HTR-8/SVneo (cell line): ENCODE data around the gene SESN3.
"Not testable (repeated sequence)": the region's sequence is repeated elsewhere in the genome, so short reads cannot be mapped to it uniquely, and the experiment has no call there.

ENCODE experiments used
- DNase-seq: peaks from one replicate; pipeline ENCODE4 v3.0.0; 2011; ENCODE audit warnings: low spot score, mixed read lengths; ENCODE audit not compliant: insufficient read length
- FAIRE-seq: peaks from 2 replicates; lab custom pipeline; 2011; peaks lifted over from hg19 to GRCh38; lab: Jason Lieb, UNC

Gene SESN3

GRCh38 chr11:95228081-95228749, 2.8 kb downstream of the SESN3 start:
- DNase-seq, result no peak
- no peak for FAIRE-seq

DNA sequence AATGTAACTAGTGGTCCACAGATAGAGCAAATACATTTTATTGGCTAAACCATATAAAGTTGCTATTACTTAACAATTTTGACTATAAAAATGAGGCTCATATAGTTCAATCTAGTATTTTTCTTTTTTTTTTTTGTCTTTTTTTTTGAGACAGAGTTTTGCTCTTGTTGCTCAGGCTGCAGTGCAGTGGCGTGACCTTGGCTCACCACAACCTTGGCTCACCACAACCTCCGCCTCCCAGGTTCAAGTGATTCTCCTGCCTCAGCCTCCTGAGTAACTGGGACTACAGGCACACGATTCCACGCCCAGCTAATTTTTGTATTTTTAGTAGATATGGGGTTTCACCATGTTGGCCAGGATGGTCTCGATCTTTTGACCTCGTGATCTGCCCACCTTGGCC, 3.9 kb downstream of the SESN3 start:
- not testable (repeated sequence) for FAIRE-seq, DNase-seq

- FAIRE-seq, result no peak
- no peak for DNase-seq
These were observed 8.2 kb downstream of the SESN3 start for GRCh38 chr11:95222817-95223216.

- FAIRE-seq (no peak), DNase-seq (no peak)
These were observed 11.4 kb downstream of the SESN3 start for GRCh38 chr11:95219599-95219998.

DNA sequence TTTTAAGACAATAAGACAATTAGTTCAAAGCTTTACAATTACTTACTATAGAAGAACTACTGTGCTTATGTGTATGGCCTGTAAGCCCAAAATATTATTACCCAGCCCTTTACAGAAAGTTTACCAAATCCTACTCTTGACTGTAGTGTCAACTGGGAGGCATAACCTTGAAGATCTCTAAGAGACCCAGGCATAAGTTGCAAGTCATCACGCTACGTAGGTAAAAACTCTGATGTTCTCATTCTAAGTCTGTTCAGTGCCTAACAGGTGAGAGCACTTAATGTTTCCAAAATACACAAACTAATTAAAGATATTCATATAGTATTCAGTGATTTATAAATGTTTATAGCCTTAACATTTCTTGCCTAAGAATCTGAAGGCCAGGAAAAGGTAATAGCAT, 12.9 kb downstream of the SESN3 start:
- DNase-seq (no peak), FAIRE-seq (no peak)

GRCh38 chr11:95212609-95213008, 18.4 kb downstream of the SESN3 start:
- no peak for FAIRE-seq
- no peak for DNase-seq

GRCh38 chr11:95209535-95209934, 21.5 kb downstream of the SESN3 start:
- DNase-seq, FAIRE-seq: not testable (repeated sequence)

GRCh38 chr11:95200781-95201457, 30.1 kb downstream of the SESN3 start:
- no peak for FAIRE-seq
- no peak for DNase-seq

DNA sequence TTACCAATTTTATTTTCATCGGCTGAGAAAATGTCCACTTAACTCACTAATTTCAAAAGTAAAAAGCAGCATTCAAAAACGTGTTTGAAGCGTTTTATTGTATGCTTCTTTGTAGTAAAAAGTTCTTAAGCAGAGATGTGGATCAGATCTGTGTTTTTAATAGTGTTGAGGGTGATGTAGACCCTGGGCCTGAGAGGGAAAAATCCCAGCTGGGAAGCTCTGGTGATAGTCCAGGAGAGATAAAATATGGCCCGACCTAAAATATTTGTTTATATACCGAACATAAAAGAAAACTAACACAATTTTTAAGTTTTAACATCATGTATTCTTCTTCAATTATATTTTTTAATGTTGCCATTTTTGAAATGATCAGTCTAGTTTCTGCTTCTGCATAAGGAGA, 35.2 kb downstream of the SESN3 start:
- FAIRE-seq, result no peak
- DNase-seq, result no peak

DNA sequence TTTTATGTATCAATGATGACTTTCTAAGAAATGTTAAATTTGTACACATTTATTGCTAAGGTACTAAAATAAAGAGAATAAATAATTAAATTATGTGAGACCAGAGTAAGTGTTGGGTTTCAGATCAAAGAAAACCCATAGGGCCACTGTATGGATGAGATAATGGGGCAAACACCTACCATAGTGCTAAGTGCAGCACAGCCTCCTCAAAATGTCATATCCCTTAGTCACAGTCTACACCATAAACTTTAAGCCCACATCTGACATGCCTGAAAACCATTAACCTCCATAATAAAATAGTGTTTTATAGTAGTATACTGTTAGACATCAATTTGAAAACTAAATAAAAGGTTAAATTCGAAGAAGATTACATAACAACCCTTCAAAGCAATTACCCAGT, 37.5 kb downstream of the SESN3 start:
- DNase-seq (no peak), FAIRE-seq (no peak)

- no peak for DNase-seq
- FAIRE-seq, result no peak
These were observed 38.3 kb downstream of the SESN3 start for GRCh38 chr11:95192717-95193116.

- FAIRE-seq (no peak), DNase-seq (no peak)
These were observed 43.3 kb downstream of the SESN3 start for GRCh38 chr11:95187723-95188122.

- FAIRE-seq (no peak), DNase-seq (no peak)
These were observed 48.6 kb downstream of the SESN3 start for GRCh38 chr11:95182397-95182796.

DNA sequence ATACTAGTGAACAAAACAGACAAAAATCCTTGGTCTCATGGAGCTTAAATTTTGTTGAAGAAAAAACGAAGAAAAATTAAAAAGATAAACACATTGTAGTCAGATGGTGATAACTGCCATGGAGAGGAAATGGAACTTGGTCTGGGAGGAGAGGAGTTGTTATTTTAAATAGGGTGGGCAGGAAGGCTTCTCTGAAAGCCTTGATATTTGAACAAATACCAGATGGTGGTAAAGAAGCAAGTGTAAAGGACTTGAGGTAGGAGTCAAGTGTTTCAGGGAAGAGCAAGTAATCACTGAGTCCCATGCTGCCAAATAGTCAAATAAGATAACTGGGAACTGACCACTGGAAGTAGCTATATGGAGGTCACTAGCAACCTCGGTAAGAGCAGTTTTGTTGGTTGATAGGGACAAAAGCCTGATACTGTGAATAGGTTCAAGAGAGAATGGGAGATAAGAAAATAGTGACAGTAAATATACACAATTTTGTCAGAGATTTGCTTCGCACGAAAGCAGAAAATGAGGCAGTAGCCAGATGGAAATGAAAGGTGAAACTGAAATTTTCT, 55.1 kb downstream of the SESN3 start:
- no peak for DNase-seq
- FAIRE-seq, result no peak

DNA sequence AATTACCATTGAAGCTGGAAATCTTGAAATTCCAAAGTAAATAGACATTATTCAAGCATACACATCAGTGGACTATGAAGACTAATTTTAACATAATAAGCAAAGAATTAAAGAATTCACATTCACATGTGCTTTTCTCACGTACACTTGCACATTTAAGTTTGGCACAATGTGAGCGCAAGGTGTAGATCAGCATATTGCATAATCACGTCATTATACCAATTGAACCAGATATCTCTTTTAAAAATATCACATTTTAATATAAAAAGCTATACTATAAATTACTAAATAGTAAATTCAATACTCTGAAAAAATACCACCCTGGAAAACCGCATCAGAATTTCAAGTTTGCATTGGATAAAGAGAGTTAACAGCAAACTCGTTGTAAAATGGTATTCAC, 60.7 kb downstream of the SESN3 start:
- FAIRE-seq, result no peak
- no peak for DNase-seq

DNA sequence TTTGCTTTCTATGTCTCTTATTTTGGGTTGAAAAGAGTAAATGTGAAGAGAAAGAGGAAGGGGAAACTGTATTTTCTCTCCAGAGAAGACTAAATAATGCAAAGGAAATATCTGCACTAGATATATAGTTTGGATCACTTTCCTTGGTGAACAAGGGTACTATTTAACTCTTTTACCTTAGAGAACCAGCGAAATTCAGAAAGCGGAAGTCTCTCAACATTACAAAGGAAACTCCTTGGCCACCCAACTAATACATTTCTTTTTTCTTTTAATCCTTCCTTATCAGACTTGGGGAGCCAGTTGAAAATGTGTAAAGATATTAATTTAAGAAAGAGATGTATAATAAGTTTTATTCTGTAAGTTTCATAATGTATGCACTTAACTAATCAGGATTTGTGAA, 64.2 kb downstream of the SESN3 start:
- FAIRE-seq (no peak), DNase-seq (no peak)

DNA sequence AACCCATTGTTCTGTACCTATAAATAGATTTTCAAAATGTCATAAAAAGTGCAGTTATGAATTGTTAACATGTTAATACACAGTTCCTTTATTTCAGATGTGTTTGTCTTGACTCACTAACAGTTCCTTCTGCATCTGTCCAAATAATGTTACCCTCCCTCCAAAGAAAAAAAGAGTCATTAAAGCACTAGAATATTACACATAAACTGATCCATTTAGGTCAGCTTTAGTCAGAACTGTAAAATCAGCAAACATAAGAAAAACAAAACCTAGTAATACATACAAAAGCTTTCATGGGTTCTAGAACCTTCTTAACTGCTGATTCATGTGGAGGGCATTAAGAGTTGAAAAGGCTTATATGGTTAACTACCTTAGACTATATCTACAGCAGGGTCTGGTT, 65.4 kb downstream of the SESN3 start:
- FAIRE-seq (no peak), DNase-seq (no peak)

- DNase-seq, result no peak
- no peak for FAIRE-seq
These were observed 67.9 kb downstream of the SESN3 start for GRCh38 chr11:95163106-95163505.

DNA sequence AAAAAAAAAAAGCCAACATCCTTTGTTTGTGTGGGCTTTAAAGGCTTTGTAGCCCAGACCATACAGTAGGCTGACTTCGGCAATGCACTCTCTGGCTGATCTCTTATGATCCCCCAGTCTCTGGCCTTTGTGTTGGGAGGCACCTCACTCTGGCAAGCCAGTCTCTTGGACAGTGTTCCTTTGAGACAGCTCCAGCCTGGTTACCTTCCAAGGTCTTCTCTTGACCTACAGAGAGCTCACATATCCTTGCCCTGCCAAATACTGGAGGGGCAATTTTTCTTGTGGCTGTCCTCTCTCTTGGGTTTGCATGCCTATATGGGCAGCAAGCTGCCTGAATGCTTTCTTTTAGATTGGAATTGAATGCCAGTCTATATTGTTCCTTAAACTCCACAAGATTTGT, 69.8 kb downstream of the SESN3 start:
- DNase-seq (no peak), FAIRE-seq (no peak)

GRCh38 chr11:95157824-95158223, 73.2 kb downstream of the SESN3 start:
- no peak for FAIRE-seq
- no peak for DNase-seq

DNA sequence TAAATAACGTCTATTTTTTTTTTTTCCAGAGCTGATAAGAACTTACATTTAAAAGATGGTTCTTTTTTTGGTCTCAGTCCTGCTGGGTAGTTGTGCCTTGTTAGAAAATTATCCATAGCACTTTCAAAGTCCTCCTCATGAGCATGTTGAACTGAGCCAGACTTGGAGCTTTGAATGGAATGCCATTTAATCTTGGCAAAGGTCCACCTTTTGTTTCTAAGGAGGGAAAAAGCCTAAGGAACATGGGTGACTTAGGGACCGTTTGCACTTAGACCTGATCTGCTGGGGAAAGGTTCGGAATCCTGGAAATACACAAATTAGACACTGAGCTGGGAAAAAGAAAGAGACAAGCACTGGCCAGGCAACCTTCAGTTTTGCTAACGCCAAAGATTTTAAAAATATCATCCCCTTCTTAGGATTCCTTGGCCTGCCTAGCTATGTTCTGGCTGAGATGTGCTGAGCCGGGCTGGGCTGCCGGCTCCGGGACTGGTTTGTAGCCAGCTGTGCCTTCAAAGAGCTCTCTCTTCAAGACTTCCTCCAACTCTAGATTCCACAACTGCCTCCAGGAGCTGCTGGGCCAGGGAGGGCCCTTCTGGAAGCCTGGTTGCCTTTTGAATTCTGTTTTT, 74.0 kb downstream of the SESN3 start:
- FAIRE-seq, result no peak
- no peak for DNase-seq
